ENCODE results near the gene TIMM21. TPM values are rescaled to one million over a fixed set of nuclear protein-coding genes. Genes with fewer than 3 reads are reported as not detected.

TIMM21 gene
- total and polyA plus RNA-seq, 2 of the 13 experiments (the other 11 are each of a cell fraction or from before 2014, with no cell fraction given): 29.6 to 62.3 TPM

GRCh38 chr18:74196220-74197119, 48.1 kb downstream of the TIMM21 start (continued):
- no peak for TF ChIP-seq ZNF318 (CRISPR knock-in tag; IDR thresholded peaks at IDR 0.05)
- TF ChIP-seq ATF5 (CRISPR knock-in tag; IDR thresholded peaks at IDR 0.05; ENCODE audit: low read depth): no peak
- TF ChIP-seq ZNF335 (CRISPR knock-in tag; IDR thresholded peaks at IDR 0.05): no peak
- TF ChIP-seq ZNF503 (CRISPR knock-in tag; IDR thresholded peaks at IDR 0.05): 0 out of 2 replicates have a peak, but pooled peaks have one; percentile 27
- 0 out of 2 replicates have a peak, but pooled peaks have one; percentile 41 for TF ChIP-seq ZNF205 (CRISPR knock-in tag; IDR thresholded peaks at IDR 0.05)
- no peak for TF ChIP-seq ZSCAN21 (CRISPR knock-in tag; IDR thresholded peaks at IDR 0.05; ENCODE audit: borderline replicate concordance)
- TF ChIP-seq ZNF740 (CRISPR knock-in tag; IDR thresholded peaks at IDR 0.05): no peak
- no peak for TF ChIP-seq PCBP1 (IDR thresholded peaks at IDR 0.05; ENCODE audit: borderline replicate concordance, low read depth, low read length)
- no peak for TF ChIP-seq ZNF644 (CRISPR knock-in tag; IDR thresholded peaks at IDR 0.05; ENCODE audit: low read depth)
- peak; percentile 91 for TF ChIP-seq SMC3 (IDR thresholded peaks at IDR 0.05; ENCODE audit: low read length)
- TF ChIP-seq ZNF282 (IDR thresholded peaks at IDR 0.05; ENCODE audit: partially characterized antibody): no peak
- no peak for TF ChIP-seq EP300 (IDR thresholded peaks at IDR 0.05; ENCODE audit: low read depth in 2 of 2, low read length in 2 of 2)
- TF ChIP-seq EP300 (CRISPR knock-in tag; IDR thresholded peaks at IDR 0.05; ENCODE audit: borderline replicate concordance): no peak
- TF ChIP-seq SMYD3 (CRISPR knock-in tag; IDR thresholded peaks at IDR 0.05): no peak

Data from HepG2 (cell line).